A549 treated with ZK216348 at 1 μM for 4 hours (cell line): Measurements from ENCODE around the gene MAP4K3. TPM values are rescaled to one million over a fixed set of nuclear protein-coding genes. Genes with fewer than 3 reads are reported as not detected.

Experiments used
- total RNA-seq: library from RNA; stranded (reverse); fragments of 200-300 nt; extraction: Qiagen RNA extraction; gene quantifications from 5 replicates; pipeline ENCODE4 v1.2.3, GENCODE V29; 2022; ENCODE audit warnings: low read depth

MAP4K3 gene
- 12.9 to 26.1 TPM (median 20.1 TPM) in 5 replicates for total RNA-seq

DNA sequence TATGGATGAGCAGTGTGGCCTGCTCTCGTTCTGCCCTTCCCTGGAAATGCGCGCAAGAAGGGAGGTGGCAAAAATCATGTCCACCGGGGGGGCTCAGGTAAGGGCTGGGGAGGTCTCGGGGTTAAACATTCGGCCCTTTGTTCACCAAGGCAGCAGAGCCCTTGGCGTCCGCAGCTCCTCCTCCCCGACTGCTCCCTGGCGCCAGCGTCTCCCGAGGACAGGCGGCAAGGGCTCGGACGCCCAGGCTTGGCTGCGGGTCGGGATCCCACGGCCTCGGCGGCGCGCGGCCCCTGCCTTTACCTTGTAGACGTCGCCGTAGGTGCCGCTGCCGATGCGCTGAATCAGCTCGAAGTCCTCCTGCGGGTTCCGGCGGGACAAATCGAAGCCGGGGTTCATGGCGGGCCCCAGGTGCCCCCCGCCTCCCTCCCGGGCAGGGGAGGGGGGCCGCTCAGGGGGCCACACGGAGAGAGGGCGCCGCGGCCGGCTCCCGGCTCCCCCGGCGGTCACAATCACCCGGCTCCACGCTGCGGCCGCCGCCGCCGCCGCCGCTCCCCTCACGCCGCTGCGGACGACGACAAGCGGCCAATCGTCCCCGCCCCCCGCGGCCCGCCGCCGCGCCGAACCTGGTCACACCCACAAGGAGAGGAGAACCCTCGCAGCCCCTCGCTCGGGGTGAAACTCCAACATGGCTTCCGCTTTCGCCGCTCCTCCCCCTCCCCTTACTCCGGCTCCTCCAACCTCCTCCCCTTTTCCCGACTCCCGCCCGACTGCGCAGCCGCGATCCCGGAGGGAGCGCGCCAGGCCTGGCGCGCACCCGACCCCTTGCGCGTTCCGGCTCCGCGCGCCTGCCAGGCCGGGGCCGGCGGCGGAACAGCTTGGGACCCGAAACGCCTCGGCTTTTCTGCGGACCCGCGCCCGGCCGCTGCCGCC lies at the start of gene MAP4K3:
TSS of gene MAP4K3 (minus strand) at position 694 of the 930 bp plus-strand sequence. CDS start at position 396, 298 bp downstream.

DNA sequence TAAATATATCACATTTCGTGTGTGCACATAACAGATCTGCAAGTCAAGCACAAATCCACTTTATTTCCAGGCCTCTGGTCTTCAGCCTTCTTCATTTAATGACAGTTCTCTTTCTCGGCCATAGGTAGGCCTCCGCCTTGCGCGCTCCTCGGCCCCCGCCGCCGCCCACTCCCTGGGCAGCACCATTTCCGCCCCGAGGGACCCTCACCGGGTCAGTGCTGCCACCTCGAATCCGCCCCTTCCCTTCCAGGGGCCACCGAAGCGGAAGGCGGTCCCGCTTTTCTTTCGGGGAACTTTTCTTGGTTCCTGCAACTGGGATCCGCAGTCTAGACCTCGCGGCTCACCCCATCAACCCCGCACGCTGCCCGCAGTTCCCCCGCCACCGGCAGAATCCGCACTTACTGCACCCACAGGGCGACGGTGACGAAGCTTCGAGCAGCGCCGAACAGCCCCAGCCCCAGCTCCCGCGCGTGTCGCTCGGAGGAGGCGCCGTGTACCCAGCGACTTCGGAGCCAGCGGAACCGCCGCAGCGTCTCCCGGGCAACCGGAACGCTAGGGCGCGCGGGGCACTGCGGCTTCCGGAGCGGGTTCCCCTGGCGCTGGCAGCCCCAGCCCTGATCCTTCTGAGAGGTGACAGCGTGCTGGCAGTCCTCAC lies 193.5 kb downstream of the MAP4K3 start, which contains the start of gene CDKL4:
TSS of gene CDKL4 (minus strand) at position 502 of the 655 bp plus-strand sequence.

Other genes with a start within 250 kb of the MAP4K3 start
- not detected in 5 replicates for gene CDKL4, start 193.3 kb downstream of the MAP4K3 start, total RNA-seq
- 0.09 to 0.21 TPM in 2 of 5 replicates, not detected in the others for gene TMEM178A, start 228.6 kb upstream of the MAP4K3 start, total RNA-seq